ENCODE results near the gene ZNF366.
A peak's percentile ranks its signal among the peaks of the same experiment; 100 is the strongest.

ZNF366 gene

DNA sequence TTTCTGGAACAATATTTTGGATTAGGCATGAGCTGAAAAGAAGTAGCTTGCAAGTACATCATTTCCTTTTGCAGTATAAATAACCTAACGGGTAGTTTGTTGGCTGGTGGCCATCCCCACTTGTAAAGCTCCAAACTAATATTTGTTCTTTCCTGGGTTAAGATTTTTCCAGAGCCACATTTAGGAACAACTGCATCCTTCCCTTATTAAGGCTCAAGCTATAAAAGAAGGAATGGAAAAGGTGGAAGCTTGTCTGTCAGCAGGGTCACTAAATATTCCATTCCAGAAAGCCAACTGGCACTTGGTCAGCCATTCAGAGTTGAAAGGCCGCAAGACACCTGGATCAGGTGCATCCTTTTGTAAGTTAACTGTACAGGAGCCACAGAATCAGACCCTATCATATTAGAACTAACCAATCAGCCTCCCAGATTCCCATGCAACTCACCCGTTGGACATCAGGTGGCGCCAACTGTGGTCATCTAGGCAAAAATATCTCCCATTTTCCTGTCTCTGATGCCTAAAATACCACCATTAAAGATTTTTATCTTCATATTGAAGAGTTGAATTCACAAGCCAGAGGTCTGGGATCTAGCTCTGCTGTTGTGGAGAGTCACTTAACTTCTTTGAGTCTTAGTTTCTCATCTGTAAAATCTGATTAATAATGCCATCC, 104.1 kb downstream of the ZNF366 start:
- DNase-seq (ENCODE audit: low spot score), result no peak

DNA sequence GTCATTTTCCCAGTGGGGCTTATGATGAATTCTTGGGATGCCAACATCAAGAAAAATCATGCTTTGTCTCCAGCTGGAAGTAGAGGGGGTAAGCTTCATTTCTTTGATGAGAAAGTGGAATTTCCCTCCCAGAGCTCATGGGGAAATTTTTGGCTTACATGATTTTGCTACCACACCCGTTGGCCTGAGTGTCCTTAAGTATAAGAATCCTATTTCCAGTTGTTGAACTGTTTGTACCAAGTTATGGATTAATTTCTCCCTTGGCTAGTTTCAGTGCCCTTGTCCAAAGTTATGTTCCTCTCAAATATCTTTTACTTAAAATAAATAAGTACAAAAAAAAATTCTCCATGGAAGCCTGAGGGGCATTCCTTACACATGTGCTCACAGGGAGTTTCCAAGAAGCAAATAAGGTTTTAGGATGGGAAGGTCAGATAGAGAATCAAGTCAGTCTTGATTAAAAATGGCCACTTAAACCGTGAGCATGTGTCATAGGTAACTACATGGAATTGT, 104.8 kb downstream of the ZNF366 start:
- DNase-seq (ENCODE audit: low spot score), result no peak

DNA sequence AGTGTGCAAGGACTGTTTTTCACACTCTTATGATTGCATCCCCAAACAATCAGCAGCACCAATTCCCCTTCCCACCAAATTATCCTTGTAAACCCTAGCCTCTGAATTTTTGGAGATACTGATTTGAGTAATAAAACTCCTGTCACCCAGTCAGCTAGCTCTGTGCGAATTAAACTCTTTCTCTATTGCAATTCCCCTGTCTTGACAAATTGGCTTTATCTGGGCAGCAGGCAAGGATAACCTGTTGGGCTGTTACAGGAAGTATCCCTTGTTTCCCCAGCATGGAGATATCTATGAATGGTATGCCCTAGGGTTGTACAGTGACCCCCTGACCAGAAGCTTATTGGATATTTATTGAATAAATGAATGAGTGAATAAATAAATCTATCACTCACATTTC, 106.3 kb downstream of the ZNF366 start:
- DNase-seq (ENCODE audit: low spot score), result no peak

DNA sequence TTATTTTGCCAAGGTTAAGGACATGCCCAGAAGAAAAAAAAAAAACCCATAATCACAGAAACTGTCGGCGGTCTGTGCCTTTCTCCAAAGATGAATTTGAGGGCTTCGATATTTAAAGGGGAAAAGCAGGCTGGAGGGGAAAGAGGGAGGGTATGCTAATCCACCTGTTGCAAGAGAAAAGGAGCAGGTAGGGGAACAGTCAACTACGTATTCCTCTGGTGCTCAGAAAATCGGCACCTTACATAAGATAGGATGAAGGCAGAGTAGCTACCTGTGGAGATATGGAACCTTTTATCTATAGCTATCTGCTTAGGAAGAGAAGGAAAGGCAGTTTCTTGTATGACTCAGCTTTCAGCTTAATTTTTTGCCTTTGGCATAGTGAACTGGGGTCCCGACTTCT, 109.4 kb downstream of the ZNF366 start:
- no peak for DNase-seq (ENCODE audit: low spot score)

DNA sequence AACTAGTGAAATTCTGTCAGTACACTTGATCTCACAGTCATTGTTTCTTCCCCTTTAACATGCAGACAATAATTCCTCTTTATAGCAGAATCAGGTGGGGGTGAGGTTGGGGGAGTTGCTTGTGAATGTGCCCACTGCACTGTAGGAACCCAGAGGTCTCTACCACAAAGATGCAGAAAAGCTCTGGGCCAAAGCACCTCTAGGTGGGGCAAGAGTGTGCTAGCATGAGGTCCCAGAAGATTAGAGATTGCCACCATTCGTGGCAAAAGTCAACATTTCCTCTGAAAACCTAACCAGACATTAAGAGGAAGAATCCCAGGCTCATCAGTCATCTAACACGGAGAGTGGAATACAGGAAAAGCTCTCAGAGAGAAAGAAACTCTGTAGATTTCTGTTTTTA, 112.5 kb downstream of the ZNF366 start:
- DNase-seq (ENCODE audit: low spot score), result peak; percentile 9

DNA sequence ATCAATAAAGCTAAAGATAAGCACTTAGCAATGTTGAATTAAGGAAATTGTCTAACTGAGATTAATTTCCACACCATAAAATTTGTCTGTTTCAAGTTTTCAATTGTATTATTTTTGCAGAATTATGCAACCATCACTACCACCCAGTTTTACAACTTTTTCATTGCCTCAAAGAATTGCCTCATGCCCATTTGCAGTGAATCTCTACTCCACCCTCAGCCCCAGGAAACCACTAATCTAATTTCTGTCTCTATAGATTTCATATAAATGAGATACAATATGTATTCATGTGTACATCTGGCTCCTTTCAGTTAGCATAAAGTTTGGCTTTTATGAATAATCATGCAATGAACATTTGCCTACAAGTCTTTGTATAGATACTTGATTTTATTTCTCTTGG, 114.2 kb downstream of the ZNF366 start:
- DNase-seq (ENCODE audit: low spot score), result no peak
